GM21447 (cell line): ENCODE results near the gene CASP8.

Source experiments
- ATAC-seq: cut with Tn5 transposase; IDR thresholded peaks from one replicate; pipeline ENCODE4 v1.9.1; 2021; ENCODE audit not compliant: unreplicated experiment

Gene CASP8

DNA sequence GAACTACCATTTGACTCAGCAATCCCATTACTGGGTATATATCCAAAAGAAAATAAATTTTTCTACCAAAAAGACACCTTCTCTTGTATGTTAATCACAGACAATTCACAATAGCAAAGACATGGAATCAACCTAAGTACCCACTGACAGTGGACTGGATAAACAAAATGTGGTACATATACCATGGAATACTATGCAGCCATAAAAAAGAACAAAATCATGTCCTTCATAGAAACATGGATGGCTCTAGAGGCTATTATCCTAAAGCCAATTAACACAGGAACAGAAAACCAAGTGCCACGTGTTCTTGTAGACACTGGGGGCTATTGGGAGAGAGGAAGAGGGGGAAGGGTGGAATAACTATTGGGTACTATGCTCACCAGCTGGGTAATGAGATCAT is 69.1 kb downstream of the CASP8 start:
- no peak for ATAC-seq
